HG02981 (cell line): ENCODE results near the gene RAI14.

Experiments used
- ATAC-seq: cut with Tn5 transposase; IDR thresholded peaks from one replicate; pipeline ENCODE4 v1.9.1; 2021; ENCODE audit warnings: mild to moderate bottlenecking, moderate library complexity; ENCODE audit not compliant: unreplicated experiment

RAI14 gene

GRCh38 chr5:34639852-34640626 is 16.1 kb upstream of the RAI14 start:
- no peak for ATAC-seq

- ATAC-seq, result no peak
These were observed 7.9 kb upstream of the RAI14 start for GRCh38 chr5:34648039-34648839.

- ATAC-seq, result no peak
These were observed 7.3 kb upstream of the RAI14 start for GRCh38 chr5:34648840-34649158.

GRCh38 chr5:34651791-34652190 is 4.3 kb upstream of the RAI14 start:
- ATAC-seq, result no peak

- no peak for ATAC-seq
These were observed 3.7 kb upstream of the RAI14 start for GRCh38 chr5:34652466-34652865.

GRCh38 chr5:34652914-34653313 is 3.2 kb upstream of the RAI14 start:
- ATAC-seq, result no peak

- no peak for ATAC-seq
These were observed 2.4 kb upstream of the RAI14 start for GRCh38 chr5:34653708-34654107.

GRCh38 chr5:34655354-34655991 is 655 bp upstream of the RAI14 start:
- ATAC-seq, result no peak

- ATAC-seq, result no peak
These were observed 659 bp downstream of the RAI14 start for GRCh38 chr5:34656700-34657273.

GRCh38 chr5:34657274-34657921 is 1.3 kb downstream of the RAI14 start:
- ATAC-seq, result no peak

GRCh38 chr5:34657988-34658387 is 1.9 kb downstream of the RAI14 start:
- no peak for ATAC-seq

GRCh38 chr5:34659168-34659567 is 3.0 kb downstream of the RAI14 start:
- ATAC-seq, result no peak

GRCh38 chr5:34660444-34660843 is 4.3 kb downstream of the RAI14 start:
- ATAC-seq, result no peak

GRCh38 chr5:34663771-34664496 is 7.8 kb downstream of the RAI14 start:
- ATAC-seq, result no peak

- ATAC-seq, result no peak
These were observed 10.4 kb downstream of the RAI14 start for GRCh38 chr5:34666392-34667080.

GRCh38 chr5:34667705-34668104 is 11.6 kb downstream of the RAI14 start:
- ATAC-seq, result no peak

GRCh38 chr5:34669931-34670516 is 13.9 kb downstream of the RAI14 start:
- ATAC-seq, result no peak

- ATAC-seq, result no peak
These were observed 16.1 kb downstream of the RAI14 start for GRCh38 chr5:34672196-34672595.

GRCh38 chr5:34673463-34674125 is 17.5 kb downstream of the RAI14 start:
- no peak for ATAC-seq
